Right atrium auricular region (tissue), 2 donors: ENCODE results near the gene DNAJB14. TPM values are rescaled to one million over a fixed set of nuclear protein-coding genes. Genes with fewer than 3 reads are reported as not detected.

Experiments
- DNase-seq: peaks from one replicate; pipeline ENCODE4 v3.0.0-alpha.2; 2019; ENCODE audit warnings: low spot score
- H3K27ac ChIP-seq, 2 donors: fragments of 200-600 bp; sonication (generic); 1 replicate in 1 of 2; 2 replicates in 1 of 2; pipeline ENCODE4 v1.5.1; 2016 to 2019
- H3K27me3 ChIP-seq, 2 donors: fragments of 200-600 bp; sonication (generic); one replicate each; pipeline versions ENCODE4 v1.5.1 to v1.6.0; 2017 to 2019
- H3K36me3 ChIP-seq: fragments of 200-600 bp; sonication (generic); one replicate; pipeline ENCODE4 v1.5.1; 2016
- H3K4me1 ChIP-seq, 2 donors: fragments of 200-600 bp; sonication (generic); one replicate each; pipeline versions ENCODE4 v1.5.1 to v1.6.0; 2017 to 2019
- H3K4me3 ChIP-seq, 2 donors: fragments of 200-600 bp; sonication (generic); 1 replicate in 1 of 2; 2 replicates in 1 of 2; pipeline ENCODE4 v1.5.1; 2017 to 2019; ENCODE audit warnings: mild to moderate bottlenecking in 1 of 2, moderate library complexity in 1 of 2
- H3K9me3 ChIP-seq, 2 donors: fragments of 200-600 bp; sonication (generic); one replicate each; pipeline ENCODE4 v1.5.1; 2019
- CTCF ChIP-seq, 2 donors: fragments of 200-600 bp; sonication (generic); IDR thresholded peaks; one replicate each; pipeline ENCODE4 v1.5.1; 2019; ENCODE audit warnings: antibody characterized with exemption in 2 of 2
- total RNA-seq, 2 donors: library from RNA; depleted of rRNA; stranded (reverse); fragments of >200 nt; gene quantifications; one replicate each; pipeline ENCODE4 v1.1.0, GENCODE V29; 2016

The DNAJB14 gene
- total RNA-seq, 2 donors from 2014 or later = 13.9 to 15.1 TPM

GRCh38 chr4:99915449-99915848, 31.0 kb downstream of the DNAJB14 start:
- no peaks in the 10 kb centered on the region for H3K27me3 ChIP-seq
- no peak for DNase-seq
- H3K36me3 ChIP-seq = peaks cover 8% of the 10 kb centered on the region
- H3K27ac ChIP-seq = no peak overlapping the region
- H3K4me3 ChIP-seq = no peak overlapping the region
- H3K4me1 ChIP-seq = no peaks in the 10 kb centered on the region
- no peak for TF ChIP-seq CTCF (IDR thresholded peaks at IDR 0.05)
- H3K9me3 ChIP-seq = no peaks in the 10 kb centered on the region

GRCh38 chr4:99894998-99895397, 51.4 kb downstream of the DNAJB14 start:
- no peak for TF ChIP-seq CTCF (IDR thresholded peaks at IDR 0.05)
- H3K27me3 ChIP-seq = no peaks in the 10 kb centered on the region
- DNase-seq = no peak
- H3K27ac ChIP-seq = peak overlapping the region; percentile 82 to 86
- H3K4me1 ChIP-seq = peaks cover 0 to 32% of the 10 kb centered on the region in 2 donors
- no peaks in the 10 kb centered on the region for H3K36me3 ChIP-seq
- H3K9me3 ChIP-seq = no peaks in the 10 kb centered on the region
- H3K4me3 ChIP-seq = peak overlapping the region; percentile 77 to 99

- Histone ChIP-seq H3K4me3 (peak within 1 kb of the TSS; percentile 77 to 99), H3K9me3 (no peaks in the 10 kb centered on the region), H3K4me1 (peaks cover 0 to 32% of the 10 kb centered on the region in 2 donors), H3K36me3 (no peaks in the 10 kb centered on the region), H3K27me3 (no peaks in the 10 kb centered on the region), H3K27ac (peak within 1 kb of the TSS; percentile 82 to 86)
- peak; percentile 95 for DNase-seq
- TF ChIP-seq CTCF (IDR thresholded peaks at IDR 0.05) = no peak
Measured at GRCh38 chr4:99894161-99894997, 52.0 kb downstream of the DNAJB14 start, which contains the start of gene LAMTOR3. TSS of gene LAMTOR3 (minus strand) at chr4:99894427. CDS start at chr4:99893963, 464 bp downstream.

GRCh38 chr4:99893839-99894160, 52.6 kb downstream of the DNAJB14 start:
- no peaks in the 10 kb centered on the region for H3K9me3 ChIP-seq
- H3K27ac ChIP-seq = peak overlapping the region; percentile 82 to 86
- no peaks in the 10 kb centered on the region for H3K36me3 ChIP-seq
- H3K4me3 ChIP-seq = peak overlapping the region; percentile 77 to 99
- H3K4me1 ChIP-seq = peaks cover 0 to 32% of the 10 kb centered on the region in 2 donors
- no peaks in the 10 kb centered on the region for H3K27me3 ChIP-seq
- TF ChIP-seq CTCF (IDR thresholded peaks at IDR 0.05) = no peak
- no peak for DNase-seq

- no peak for DNase-seq
- peak overlapping the region; percentile 77 to 99 for H3K4me3 ChIP-seq
- peak overlapping the region in 1 of 2 donors; percentile 86 for H3K27ac ChIP-seq
- no peak for TF ChIP-seq CTCF (IDR thresholded peaks at IDR 0.05)
- H3K4me1 ChIP-seq = peaks cover 0 to 35% of the 10 kb centered on the region in 2 donors
- no peaks in the 10 kb centered on the region for H3K36me3 ChIP-seq
- no peaks in the 10 kb centered on the region for H3K9me3 ChIP-seq
- H3K27me3 ChIP-seq = no peaks in the 10 kb centered on the region
Measured at GRCh38 chr4:99893029-99893428, 53.4 kb downstream of the DNAJB14 start.
